ENCODE results near the gene STX12.
A peak's percentile ranks its signal among the peaks of the same experiment; 100 is the strongest.
"Not testable (repeated sequence)": the region's sequence is repeated elsewhere in the genome, so short reads cannot be mapped to it uniquely, and the experiment has no call there.

STX12 gene

DNA sequence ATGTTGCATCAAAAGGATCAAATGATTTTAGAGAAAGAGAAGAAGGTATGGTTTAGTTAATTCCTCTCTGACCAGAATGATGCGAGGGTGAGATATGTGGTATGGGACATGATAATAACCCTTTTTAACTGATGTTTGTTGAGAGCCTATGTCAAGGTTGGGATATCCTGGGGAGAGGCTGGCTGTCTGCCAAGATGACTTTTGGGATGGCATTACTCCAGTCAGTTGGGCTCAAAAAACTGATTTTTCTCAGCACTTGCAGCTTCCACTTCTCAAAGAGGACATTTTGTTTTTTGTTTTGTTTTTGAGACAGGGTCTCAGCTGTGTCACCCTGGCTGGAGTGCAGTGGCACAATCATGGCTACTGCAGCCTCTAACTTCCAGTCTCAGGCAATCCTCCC lies 17.7 kb upstream of the STX12 start:
- no peak for DNase-seq (ENCODE audit: low read depth)
- Histone ChIP-seq H3K4me3 (ENCODE audit: low read length) (no peak overlapping the region), H3K9me3 (ENCODE audit: control insufficient read depth, low read length) (no peaks in the 10 kb centered on the region), H3K27me3 (replicated peaks; ENCODE audit: control insufficient read depth, insufficient read depth, low read length) (no peaks in the 10 kb centered on the region), H3K4me1 (ENCODE audit: control insufficient read depth, insufficient read depth, low read length) (peaks cover 20% of the 10 kb centered on the region), H3K9ac (ENCODE audit: low read length) (no peak overlapping the region), H3K36me3 (ENCODE audit: control insufficient read depth, insufficient read depth, low read length, severe bottlenecking) (peaks cover 76% of the 10 kb centered on the region)

DNA sequence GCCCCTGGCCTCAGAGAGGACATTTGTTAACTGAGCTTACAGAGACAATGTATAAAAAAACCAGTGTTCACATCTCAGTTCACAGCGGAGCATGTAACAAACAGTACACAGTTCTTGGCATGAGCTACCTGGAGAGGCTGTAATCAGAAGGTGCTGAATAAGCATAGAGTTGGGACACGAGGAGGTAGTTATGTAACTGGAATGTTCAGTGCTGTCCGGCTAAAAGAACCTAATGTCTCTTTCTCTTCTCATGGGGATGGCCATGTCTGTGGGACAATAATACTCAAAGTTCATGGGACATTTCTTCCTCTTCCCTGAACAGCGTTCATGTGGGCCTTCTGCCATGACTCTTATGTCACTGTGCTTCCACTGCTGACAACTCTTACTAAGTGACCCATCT lies 17.2 kb upstream of the STX12 start:
- H3K27me3 ChIP-seq (replicated peaks; ENCODE audit: control insufficient read depth, insufficient read depth, low read length): no peaks in the 10 kb centered on the region
- DNase-seq (ENCODE audit: low read depth): no peak
- no peaks in the 10 kb centered on the region for H3K9me3 ChIP-seq (ENCODE audit: control insufficient read depth, low read length)
- peaks cover 21% of the 10 kb centered on the region for H3K4me1 ChIP-seq (ENCODE audit: control insufficient read depth, insufficient read depth, low read length)
- H3K4me3 ChIP-seq (ENCODE audit: low read length): no peak overlapping the region
- H3K36me3 ChIP-seq (ENCODE audit: control insufficient read depth, insufficient read depth, low read length, severe bottlenecking): peaks cover 70% of the 10 kb centered on the region
- H3K9ac ChIP-seq (ENCODE audit: low read length): no peak overlapping the region

DNA sequence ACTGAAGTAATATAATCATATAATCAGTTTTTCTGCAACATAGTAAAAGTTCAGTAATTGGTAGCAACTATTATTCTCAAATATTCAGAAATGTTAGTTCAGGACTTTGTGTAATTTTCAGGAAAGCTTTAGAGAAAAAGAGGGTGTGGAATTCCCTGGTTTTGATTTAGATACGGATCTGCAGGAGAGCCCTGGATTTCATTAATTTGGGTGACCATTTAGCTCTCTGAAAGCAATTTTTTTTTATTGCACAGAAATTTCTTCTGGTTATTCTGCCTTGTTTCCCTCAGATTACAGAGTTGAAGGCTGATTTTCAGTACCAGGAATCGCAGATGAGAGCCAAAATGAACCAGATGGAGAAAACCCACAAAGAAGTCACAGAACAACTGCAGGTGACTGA lies 13.8 kb upstream of the STX12 start:
- DNase-seq (ENCODE audit: low read depth): no peak
- Histone ChIP-seq H3K27me3 (replicated peaks; ENCODE audit: control insufficient read depth, insufficient read depth, low read length) (no peaks in the 10 kb centered on the region), H3K9ac (ENCODE audit: low read length) (no peak overlapping the region), H3K36me3 (ENCODE audit: control insufficient read depth, insufficient read depth, low read length, severe bottlenecking) (peaks cover 61% of the 10 kb centered on the region), H3K4me3 (ENCODE audit: low read length) (no peak overlapping the region), H3K4me1 (ENCODE audit: control insufficient read depth, insufficient read depth, low read length) (peaks cover 21% of the 10 kb centered on the region), H3K9me3 (ENCODE audit: control insufficient read depth, low read length) (no peaks in the 10 kb centered on the region)

DNA sequence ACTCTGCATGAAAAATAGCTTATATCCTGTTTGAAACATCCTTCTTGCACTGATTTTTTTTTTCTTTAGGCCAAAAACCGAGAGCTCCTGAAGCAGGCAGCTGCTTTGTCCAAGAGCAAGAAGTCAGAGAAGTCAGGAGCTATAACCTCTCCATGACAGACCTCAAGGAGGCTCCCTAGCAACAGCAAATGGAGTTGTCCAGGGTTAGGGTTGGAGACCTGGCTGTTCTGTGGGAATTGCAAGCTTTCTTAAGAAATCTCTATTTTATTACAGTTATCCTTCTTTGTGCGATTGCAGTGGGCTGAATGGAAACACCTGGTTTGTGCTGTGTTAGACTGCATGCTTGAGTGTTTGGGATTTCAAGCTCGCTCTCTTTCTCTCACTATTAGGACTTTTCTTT lies 12.6 kb upstream of the STX12 start:
- H3K4me1 ChIP-seq (ENCODE audit: control insufficient read depth, insufficient read depth, low read length): peaks cover 17% of the 10 kb centered on the region
- no peak overlapping the region for H3K9ac ChIP-seq (ENCODE audit: low read length)
- H3K9me3 ChIP-seq (ENCODE audit: control insufficient read depth, low read length): no peaks in the 10 kb centered on the region
- DNase-seq (ENCODE audit: low read depth): no peak
- peaks cover 50% of the 10 kb centered on the region for H3K36me3 ChIP-seq (ENCODE audit: control insufficient read depth, insufficient read depth, low read length, severe bottlenecking)
- no peaks in the 10 kb centered on the region for H3K27me3 ChIP-seq (replicated peaks; ENCODE audit: control insufficient read depth, insufficient read depth, low read length)
- no peak overlapping the region for H3K4me3 ChIP-seq (ENCODE audit: low read length)

DNA sequence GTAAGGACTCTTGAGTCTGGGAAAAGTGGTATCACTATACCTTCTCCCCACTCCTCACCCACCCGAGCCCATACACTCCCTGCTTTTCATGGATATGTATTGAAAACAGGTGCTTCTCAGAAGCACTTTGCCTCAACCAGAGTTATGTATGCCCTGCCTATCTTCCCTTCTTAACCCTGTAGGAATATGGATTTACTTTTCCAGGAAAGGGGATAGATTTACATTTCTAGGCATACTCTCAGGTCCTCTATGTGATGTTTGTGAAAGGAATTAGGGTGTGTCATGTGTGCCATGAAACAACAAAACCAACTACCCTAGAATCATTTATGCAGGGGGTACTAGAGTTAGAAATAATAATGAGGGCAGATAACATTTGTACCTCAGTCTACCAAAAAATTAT lies 11.0 kb upstream of the STX12 start:
- peaks cover 3% of the 10 kb centered on the region for H3K4me1 ChIP-seq (ENCODE audit: control insufficient read depth, insufficient read depth, low read length)
- no peak overlapping the region for H3K9ac ChIP-seq (ENCODE audit: low read length)
- no peak overlapping the region for H3K4me3 ChIP-seq (ENCODE audit: low read length)
- H3K36me3 ChIP-seq (ENCODE audit: control insufficient read depth, insufficient read depth, low read length, severe bottlenecking): peaks cover 38% of the 10 kb centered on the region
- H3K27me3 ChIP-seq (replicated peaks; ENCODE audit: control insufficient read depth, insufficient read depth, low read length): no peaks in the 10 kb centered on the region
- no peak for DNase-seq (ENCODE audit: low read depth)
- H3K9me3 ChIP-seq (ENCODE audit: control insufficient read depth, low read length): no peaks in the 10 kb centered on the region

DNA sequence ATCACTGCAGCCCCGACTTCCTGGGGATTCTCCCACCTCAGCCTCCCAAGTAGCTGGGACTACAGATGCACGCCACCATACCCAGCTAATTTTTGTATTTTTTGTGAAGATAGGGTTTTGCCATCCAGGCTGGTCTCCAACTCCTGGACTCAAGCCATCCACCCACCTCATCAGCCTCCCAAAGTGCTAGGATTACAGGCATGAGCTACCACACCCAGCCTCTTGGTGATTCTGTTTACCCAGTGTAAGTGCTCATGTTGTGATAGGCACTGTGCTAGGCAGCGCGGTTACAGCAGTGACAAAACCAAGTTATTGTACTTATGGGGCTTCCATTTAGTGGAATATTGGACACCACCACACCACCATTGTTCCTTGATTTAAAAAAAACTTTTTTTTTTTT lies 9.7 kb upstream of the STX12 start:
- peaks cover 32% of the 10 kb centered on the region for H3K36me3 ChIP-seq (ENCODE audit: control insufficient read depth, insufficient read depth, low read length, severe bottlenecking)
- DNase-seq (ENCODE audit: low read depth): no peak
- no peaks in the 10 kb centered on the region for H3K9me3 ChIP-seq (ENCODE audit: control insufficient read depth, low read length)
- no peak overlapping the region for H3K4me3 ChIP-seq (ENCODE audit: low read length)
- no peaks in the 10 kb centered on the region for H3K27me3 ChIP-seq (replicated peaks; ENCODE audit: control insufficient read depth, insufficient read depth, low read length)
- no peak overlapping the region for H3K9ac ChIP-seq (ENCODE audit: low read length)
- peaks cover 3% of the 10 kb centered on the region for H3K4me1 ChIP-seq (ENCODE audit: control insufficient read depth, insufficient read depth, low read length)

DNA sequence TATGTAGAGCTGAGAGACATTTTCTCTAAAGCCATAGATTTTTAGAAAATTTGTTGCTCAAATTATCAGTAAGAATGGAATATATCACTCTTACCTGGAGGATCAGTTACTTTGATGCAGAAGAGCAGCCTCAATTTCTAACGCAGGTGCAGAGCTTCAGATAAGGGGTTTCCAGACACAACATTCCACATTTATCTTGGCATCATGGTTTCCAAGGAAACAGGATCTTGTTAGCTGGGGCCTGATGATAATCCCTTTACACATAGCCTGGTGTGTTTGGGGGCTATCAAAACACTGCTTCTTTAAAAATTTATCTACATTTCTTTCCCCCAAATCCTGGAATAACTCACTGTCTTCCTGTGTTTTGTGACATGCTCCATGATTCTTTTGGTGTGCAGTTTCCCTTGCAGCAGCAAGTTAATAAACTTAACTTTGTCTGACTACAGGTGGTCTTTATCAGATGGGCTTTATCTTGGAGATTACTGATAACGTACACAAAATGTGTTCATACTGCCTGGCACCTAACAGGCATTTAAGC lies 2.7 kb upstream of the STX12 start:
- Histone ChIP-seq H3K4me1 (ENCODE audit: control insufficient read depth, insufficient read depth, low read length) (peaks cover 15% of the 10 kb centered on the region), H3K36me3 (ENCODE audit: control insufficient read depth, insufficient read depth, low read length, severe bottlenecking) (no peaks in the 10 kb centered on the region), H3K4me3 (ENCODE audit: low read length) (no peak overlapping the region), H3K27me3 (replicated peaks; ENCODE audit: control insufficient read depth, insufficient read depth, low read length) (no peaks in the 10 kb centered on the region), H3K9ac (ENCODE audit: low read length) (no peak overlapping the region), H3K9me3 (ENCODE audit: control insufficient read depth, low read length) (no peaks in the 10 kb centered on the region)
- no peak for DNase-seq (ENCODE audit: low read depth)

DNA sequence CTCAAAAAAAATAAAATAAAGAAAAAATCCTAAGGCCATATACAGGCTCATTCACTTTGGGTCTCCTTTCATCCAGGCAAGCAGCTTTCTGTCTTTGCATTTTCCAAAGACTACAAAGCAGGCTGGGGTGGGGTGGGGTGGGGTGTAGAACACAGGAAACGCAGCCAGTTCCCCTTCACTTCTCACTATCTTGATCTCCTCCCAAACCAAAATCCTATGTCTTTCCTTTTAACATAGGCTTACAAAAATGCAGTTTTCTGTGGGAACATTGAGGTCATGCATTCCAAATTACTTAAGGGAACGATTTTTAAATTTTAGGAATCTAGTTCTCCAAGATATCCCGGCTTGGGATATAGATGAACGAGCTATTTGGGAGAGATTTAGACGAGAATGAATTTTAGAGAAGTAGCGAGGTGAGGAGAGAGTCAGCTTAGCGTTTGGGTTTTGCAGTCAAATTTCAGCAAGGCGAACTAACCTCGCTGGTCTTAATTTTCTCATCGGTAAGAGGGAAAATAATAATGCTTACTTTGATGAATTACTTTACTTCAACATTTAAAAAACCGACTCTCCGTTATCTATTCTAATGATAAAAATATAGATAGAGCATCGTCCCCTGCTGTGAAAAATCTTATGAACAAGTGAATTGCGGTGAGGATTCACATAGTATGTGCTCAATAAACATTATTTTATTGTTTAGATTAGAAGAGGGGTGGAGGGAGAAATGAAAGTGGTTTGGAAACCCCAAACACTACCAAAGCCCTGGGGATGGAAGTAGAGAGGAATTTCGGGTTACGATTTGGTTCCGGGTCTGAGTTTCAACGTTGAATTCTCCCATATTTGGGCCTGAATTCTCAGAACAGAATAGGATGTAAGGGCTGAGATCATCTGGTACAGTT lies 735 bp upstream of the STX12 start:
- Histone ChIP-seq H3K27me3 (replicated peaks; ENCODE audit: control insufficient read depth, insufficient read depth, low read length) (no peaks in the 10 kb centered on the region), H3K9me3 (ENCODE audit: control insufficient read depth, low read length) (no peaks in the 10 kb centered on the region), H3K4me1 (ENCODE audit: control insufficient read depth, insufficient read depth, low read length) (peaks cover 25% of the 10 kb centered on the region), H3K9ac (ENCODE audit: low read length) (peak overlapping the region; percentile 93), H3K36me3 (ENCODE audit: control insufficient read depth, insufficient read depth, low read length, severe bottlenecking) (peaks cover 9% of the 10 kb centered on the region), H3K4me3 (ENCODE audit: low read length) (peak overlapping the region; percentile 87)
- peak; percentile 62 for DNase-seq (ENCODE audit: low read depth)

DNA sequence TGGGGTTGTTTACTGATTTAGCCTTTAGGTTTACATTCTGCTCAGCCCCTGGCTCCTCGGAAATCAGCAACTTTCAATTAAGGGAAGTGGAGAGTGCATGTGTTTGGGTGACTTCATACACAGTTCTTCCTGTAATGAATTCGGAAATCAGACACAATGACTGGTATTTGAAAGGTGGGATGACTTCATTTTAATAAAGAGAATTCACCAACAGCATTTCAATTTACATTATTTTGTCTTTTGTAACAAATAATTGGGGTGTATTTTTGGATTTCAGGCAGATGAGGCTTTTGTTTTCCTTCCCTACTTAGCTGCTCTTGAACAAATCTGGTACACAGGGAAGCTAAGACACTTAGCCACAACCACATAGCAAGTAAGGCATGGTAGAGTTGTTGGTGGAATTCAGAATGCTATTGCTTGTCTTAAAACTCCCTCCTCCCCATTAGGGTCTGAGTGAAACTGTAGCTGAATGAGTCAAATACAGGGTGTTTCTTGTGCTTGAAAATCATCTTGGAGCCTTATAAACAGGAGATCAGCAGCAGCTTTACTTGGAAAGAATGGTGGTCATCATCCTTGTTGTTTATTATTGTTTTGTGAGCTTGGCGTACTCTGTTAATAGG lies 917 bp downstream of the STX12 start:
- Histone ChIP-seq H3K9me3 (ENCODE audit: control insufficient read depth, low read length) (no peaks in the 10 kb centered on the region), H3K36me3 (ENCODE audit: control insufficient read depth, insufficient read depth, low read length, severe bottlenecking) (peaks cover 11% of the 10 kb centered on the region), H3K4me1 (ENCODE audit: control insufficient read depth, insufficient read depth, low read length) (peaks cover 39% of the 10 kb centered on the region), H3K4me3 (ENCODE audit: low read length) (peak overlapping the region; percentile 87), H3K9ac (ENCODE audit: low read length) (peak overlapping the region; percentile 89), H3K27me3 (replicated peaks; ENCODE audit: control insufficient read depth, insufficient read depth, low read length) (no peaks in the 10 kb centered on the region)
- peak; percentile 59 for DNase-seq (ENCODE audit: low read depth)

DNA sequence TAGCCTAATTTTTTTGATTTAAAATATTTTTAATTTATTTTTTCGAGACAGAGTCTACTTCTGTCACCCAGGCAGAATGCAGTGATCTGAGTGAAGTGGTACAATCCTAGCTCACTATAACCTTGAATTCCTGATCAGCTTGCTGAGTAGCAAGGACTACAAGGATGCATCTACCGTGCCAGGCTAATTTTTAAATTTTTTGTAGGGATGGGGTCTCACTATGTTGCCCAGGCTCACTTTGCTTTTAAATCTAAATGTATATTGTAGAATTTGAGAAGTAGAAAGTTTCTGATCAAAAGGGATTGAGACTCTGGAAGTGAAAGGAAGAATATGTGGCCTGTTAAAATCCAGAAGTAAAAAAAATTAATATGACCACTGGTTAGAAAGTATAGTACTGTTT lies 1.6 kb downstream of the STX12 start:
- H3K36me3 ChIP-seq (ENCODE audit: control insufficient read depth, insufficient read depth, low read length, severe bottlenecking): peaks cover 11% of the 10 kb centered on the region
- DNase-seq (ENCODE audit: low read depth): no peak
- peak overlapping the region; percentile 89 for H3K9ac ChIP-seq (ENCODE audit: low read length)
- no peaks in the 10 kb centered on the region for H3K27me3 ChIP-seq (replicated peaks; ENCODE audit: control insufficient read depth, insufficient read depth, low read length)
- peak overlapping the region; percentile 87 for H3K4me3 ChIP-seq (ENCODE audit: low read length)
- H3K9me3 ChIP-seq (ENCODE audit: control insufficient read depth, low read length): no peaks in the 10 kb centered on the region
- H3K4me1 ChIP-seq (ENCODE audit: control insufficient read depth, insufficient read depth, low read length): peaks cover 41% of the 10 kb centered on the region

DNA sequence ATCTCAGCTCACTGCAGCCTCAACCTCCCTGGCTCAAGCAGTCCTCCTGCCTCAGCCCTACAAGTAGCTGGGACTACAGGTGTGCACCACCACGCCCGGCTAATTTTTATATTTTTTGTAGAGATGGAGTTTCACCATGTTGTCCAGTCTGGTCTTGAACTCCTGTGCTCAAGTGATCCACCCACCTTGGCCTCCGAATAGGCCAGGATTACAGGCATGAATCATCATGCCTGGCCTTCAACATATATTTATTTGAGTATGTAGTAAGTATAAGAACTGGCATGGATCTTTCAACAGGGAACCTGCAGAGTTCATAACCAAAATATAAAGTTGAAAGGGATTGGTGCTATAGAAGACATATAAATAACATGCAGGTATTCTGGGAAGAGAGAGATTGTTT lies 2.3 kb downstream of the STX12 start:
- not testable (repeated sequence) for H3K4me3 ChIP-seq (ENCODE audit: low read length); H3K9me3 ChIP-seq (ENCODE audit: control insufficient read depth, low read length); H3K27me3 ChIP-seq (replicated peaks; ENCODE audit: control insufficient read depth, insufficient read depth, low read length); H3K9ac ChIP-seq (ENCODE audit: low read length)
- Histone ChIP-seq H3K4me1 (ENCODE audit: control insufficient read depth, insufficient read depth, low read length) (peaks cover 41% of the 10 kb centered on the region), H3K36me3 (ENCODE audit: control insufficient read depth, insufficient read depth, low read length, severe bottlenecking) (peaks cover 14% of the 10 kb centered on the region)
- DNase-seq (ENCODE audit: low read depth): peak; percentile 32

Measured in adipocyte (in vitro differentiated cells).